ENCODE measurements around the gene RAB6B.

RAB6B gene

GRCh38 chr3:133855772-133856171 lies 39.9 kb downstream of the RAB6B start:
- DNase-seq: no peak

- DNase-seq: no peak
Measured at GRCh38 chr3:133855002-133855370, 40.7 kb downstream of the RAB6B start.

- no peak for DNase-seq
Measured at GRCh38 chr3:133854264-133855001, 41.2 kb downstream of the RAB6B start.

GRCh38 chr3:133853925-133854227 lies 41.8 kb downstream of the RAB6B start:
- DNase-seq: no peak

- no peak for DNase-seq
Measured at GRCh38 chr3:133853063-133853924, 42.4 kb downstream of the RAB6B start.

- no peak for DNase-seq
Measured at GRCh38 chr3:133851931-133852330, 43.8 kb downstream of the RAB6B start.

- peak; percentile 8 to 15 for DNase-seq
Measured at GRCh38 chr3:133851266-133851906, 44.3 kb downstream of the RAB6B start.

- DNase-seq: no peak
Measured at GRCh38 chr3:133850034-133850433, 45.6 kb downstream of the RAB6B start.

- DNase-seq: no peak
Measured at GRCh38 chr3:133849346-133849745, 46.3 kb downstream of the RAB6B start.

GRCh38 chr3:133845127-133845526 lies 50.6 kb downstream of the RAB6B start:
- DNase-seq: no peak

- no peak for DNase-seq
Measured at GRCh38 chr3:133843634-133844033, 52.0 kb downstream of the RAB6B start.

- DNase-seq: no peak
Measured at GRCh38 chr3:133842158-133842557, 53.5 kb downstream of the RAB6B start.

GRCh38 chr3:133841196-133841595 lies 54.5 kb downstream of the RAB6B start:
- DNase-seq: no peak

- no peak for DNase-seq
Measured at GRCh38 chr3:133840767-133841166, 54.9 kb downstream of the RAB6B start.

- no peak for DNase-seq
Measured at GRCh38 chr3:133840055-133840737, 55.5 kb downstream of the RAB6B start.

GRCh38 chr3:133838916-133839800 lies 56.5 kb downstream of the RAB6B start:
- DNase-seq: no peak

- no peak for DNase-seq
Measured at GRCh38 chr3:133838296-133838789, 57.3 kb downstream of the RAB6B start.

GRCh38 chr3:133837487-133838295 lies 58.0 kb downstream of the RAB6B start:
- no peak for DNase-seq

- DNase-seq: no peak
Measured at GRCh38 chr3:133836497-133837158, 59.1 kb downstream of the RAB6B start.

GRCh38 chr3:133835961-133836360 lies 59.7 kb downstream of the RAB6B start:
- no peak for DNase-seq

- no peak for DNase-seq
Measured at GRCh38 chr3:133835418-133835743, 60.3 kb downstream of the RAB6B start.
